HT-29 (cell line): ENCODE data around the gene SLC19A1. TPM values are rescaled to one million over a fixed set of nuclear protein-coding genes. Genes with fewer than 3 reads are reported as not detected.

ENCODE experiments used
- DNase-seq: peaks from one replicate; pipeline ENCODE4 v3.0.0-alpha.2; 2015; ENCODE audit warnings: low spot score
- total RNA-seq: library from RNA; depleted of rRNA; stranded (reverse); fragments of >200 nt; shearing (Covaris generic); gene quantifications from 2 replicates; pipeline ENCODE4 v1.2.3, GENCODE V29; 2014

The SLC19A1 gene
- total RNA-seq, 1 experiment from 2014 or later, result 67.4 TPM

- DNase-seq, result no peak
Observed at GRCh38 chr21:45517249-45518065, 24.8 kb downstream of the SLC19A1 start.

- no peak for DNase-seq
Observed at GRCh38 chr21:45516671-45517151, 25.5 kb downstream of the SLC19A1 start.

- DNase-seq, result no peak
Observed at GRCh38 chr21:45516071-45516670, 26.1 kb downstream of the SLC19A1 start.

- no peak for DNase-seq
Observed at GRCh38 chr21:45515241-45516061, 26.8 kb downstream of the SLC19A1 start.

GRCh38 chr21:45514311-45515021 lies 27.8 kb downstream of the SLC19A1 start:
- no peak for DNase-seq

- no peak for DNase-seq
Observed at GRCh38 chr21:45513741-45514310, 28.4 kb downstream of the SLC19A1 start.

- peak; percentile 88 for DNase-seq
Observed at GRCh38 chr21:45513003-45513717, 29.1 kb downstream of the SLC19A1 start.

- no peak for DNase-seq
Observed at GRCh38 chr21:45512626-45513002, 29.6 kb downstream of the SLC19A1 start.

GRCh38 chr21:45511661-45512431 lies 30.4 kb downstream of the SLC19A1 start:
- DNase-seq, result no peak

- no peak for DNase-seq
Observed at GRCh38 chr21:45511007-45511406, 31.2 kb downstream of the SLC19A1 start.

GRCh38 chr21:45510466-45510955 lies 31.7 kb downstream of the SLC19A1 start:
- no peak for DNase-seq

- no peak for DNase-seq
Observed at GRCh38 chr21:45509566-45510465, 32.4 kb downstream of the SLC19A1 start.

GRCh38 chr21:45508607-45509565 lies 33.4 kb downstream of the SLC19A1 start:
- no peak for DNase-seq

GRCh38 chr21:45507888-45508508 lies 34.2 kb downstream of the SLC19A1 start:
- DNase-seq, result no peak

- DNase-seq, result peak; percentile 7
Observed at GRCh38 chr21:45507523-45507875, 34.7 kb downstream of the SLC19A1 start.

- DNase-seq, result peak; percentile 13
Observed at GRCh38 chr21:45506836-45507522, 35.3 kb downstream of the SLC19A1 start.
